ENCODE measurements around the gene GALNT7.

DNA sequence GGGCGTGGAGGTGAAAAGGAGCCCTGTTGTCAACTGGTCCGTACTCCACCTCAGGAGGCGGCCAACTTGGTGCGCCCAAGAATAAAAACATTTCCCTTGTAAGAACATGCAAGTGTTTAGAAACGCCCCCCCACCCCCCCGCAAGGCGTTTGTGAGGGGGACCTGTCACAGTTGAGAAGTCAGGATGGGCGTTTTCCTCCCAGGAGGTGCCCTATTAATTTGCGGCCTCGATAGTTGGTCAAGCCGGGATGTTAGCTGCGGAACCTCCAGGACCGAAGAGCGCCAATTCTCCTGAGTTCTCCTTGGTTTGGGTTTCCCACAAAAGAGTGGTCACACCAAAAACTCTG lies 201.5 kb downstream of the GALNT7 start:
- TF ChIP-seq GATA2 (IDR thresholded peaks at IDR 0.05; ENCODE audit: low read depth, low read length) (no peak), GATA3 (IDR thresholded peaks at IDR 0.05; ENCODE audit: low read depth, low read length) (no peak)
